GM21619 (cell line): ENCODE data around the gene ARHGEF16.

Source experiments
- ATAC-seq: cut with Tn5 transposase; IDR thresholded peaks from one replicate; pipeline ENCODE4 v1.9.1; 2021; ENCODE audit not compliant: unreplicated experiment

Gene ARHGEF16

DNA sequence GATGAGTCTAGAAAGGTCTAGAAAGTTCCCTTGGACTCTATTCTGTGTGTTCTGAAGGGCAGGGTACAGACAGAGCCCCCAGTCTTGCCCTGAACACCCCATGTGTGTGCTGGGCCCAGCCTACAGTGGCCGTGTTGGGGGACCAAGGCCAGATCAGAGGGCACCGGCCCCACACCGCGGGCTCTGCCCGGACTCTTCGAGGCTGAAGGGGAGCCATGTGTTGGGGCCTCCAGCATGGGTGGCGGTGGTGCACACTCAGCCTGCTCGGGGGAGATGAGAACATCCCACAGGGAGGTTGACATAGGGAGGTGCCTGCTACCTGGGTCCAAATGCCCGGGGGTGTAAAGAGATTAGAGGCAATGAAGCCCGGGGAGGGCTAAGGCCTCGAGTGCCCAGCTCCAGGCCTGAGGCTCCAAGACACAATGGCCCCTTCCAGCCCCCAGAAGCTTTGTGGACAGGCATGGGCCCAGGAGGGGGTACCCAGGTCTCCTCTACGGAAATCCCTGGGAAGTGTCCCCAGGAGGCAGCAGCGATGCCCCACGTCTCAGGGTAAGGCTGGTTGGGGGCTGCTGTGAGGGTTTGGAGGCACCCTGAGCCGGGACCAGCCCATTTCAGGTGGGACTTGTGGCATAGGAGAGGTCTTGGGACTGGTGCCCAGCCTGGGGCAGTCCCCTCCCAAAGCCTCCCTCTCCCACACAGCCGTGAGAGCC is 12.1 kb downstream of the ARHGEF16 start:
- ATAC-seq: no peak

DNA sequence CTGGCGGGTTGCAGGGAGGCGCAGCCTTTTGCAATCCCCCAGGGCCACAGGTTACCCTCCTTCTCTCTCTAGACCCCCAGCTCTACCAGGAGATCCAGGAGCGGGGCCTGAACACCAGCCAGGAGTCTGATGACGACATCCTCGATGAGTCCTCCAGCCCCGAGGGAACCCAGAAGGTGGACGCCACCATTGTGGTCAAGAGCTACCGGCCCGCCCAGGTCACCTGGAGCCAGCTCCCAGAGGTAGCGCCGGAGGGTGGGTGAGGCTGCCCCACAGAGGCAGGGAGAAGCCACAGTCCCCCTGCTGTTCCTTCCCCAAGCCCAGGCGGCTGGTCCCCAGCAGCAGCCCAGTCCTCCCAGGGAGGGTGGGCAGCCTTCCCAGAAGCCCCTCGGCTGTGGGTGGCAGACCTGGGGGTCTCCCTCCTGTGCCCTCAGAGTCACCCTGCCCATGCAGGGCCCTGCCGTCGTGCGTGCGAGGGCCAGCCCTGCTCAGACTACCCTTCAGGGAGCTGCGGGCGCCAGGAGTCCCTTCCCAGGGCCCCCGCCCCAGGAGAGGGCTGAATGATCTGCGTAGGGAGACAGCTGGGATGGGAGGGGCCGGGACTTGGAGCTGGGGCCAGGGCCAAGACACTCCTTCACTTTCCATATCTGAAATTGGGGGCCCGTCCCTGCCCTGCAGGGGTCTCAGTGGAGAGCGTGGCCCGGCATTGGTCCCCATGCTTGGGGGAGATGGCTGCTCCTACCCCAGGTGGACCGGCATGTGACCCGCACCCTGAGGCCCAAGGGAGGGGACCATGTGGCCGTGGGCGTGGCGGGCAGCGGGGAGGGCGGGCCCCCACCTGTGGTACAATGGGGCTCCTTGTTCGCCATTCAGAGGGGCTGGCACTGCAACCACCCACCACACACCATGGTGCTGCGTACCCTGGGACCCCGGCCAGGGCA is 12.9 kb downstream of the ARHGEF16 start:
- ATAC-seq: no peak

GRCh38 chr1:3468236-3469103 is 14.0 kb downstream of the ARHGEF16 start:
- no peak for ATAC-seq

DNA sequence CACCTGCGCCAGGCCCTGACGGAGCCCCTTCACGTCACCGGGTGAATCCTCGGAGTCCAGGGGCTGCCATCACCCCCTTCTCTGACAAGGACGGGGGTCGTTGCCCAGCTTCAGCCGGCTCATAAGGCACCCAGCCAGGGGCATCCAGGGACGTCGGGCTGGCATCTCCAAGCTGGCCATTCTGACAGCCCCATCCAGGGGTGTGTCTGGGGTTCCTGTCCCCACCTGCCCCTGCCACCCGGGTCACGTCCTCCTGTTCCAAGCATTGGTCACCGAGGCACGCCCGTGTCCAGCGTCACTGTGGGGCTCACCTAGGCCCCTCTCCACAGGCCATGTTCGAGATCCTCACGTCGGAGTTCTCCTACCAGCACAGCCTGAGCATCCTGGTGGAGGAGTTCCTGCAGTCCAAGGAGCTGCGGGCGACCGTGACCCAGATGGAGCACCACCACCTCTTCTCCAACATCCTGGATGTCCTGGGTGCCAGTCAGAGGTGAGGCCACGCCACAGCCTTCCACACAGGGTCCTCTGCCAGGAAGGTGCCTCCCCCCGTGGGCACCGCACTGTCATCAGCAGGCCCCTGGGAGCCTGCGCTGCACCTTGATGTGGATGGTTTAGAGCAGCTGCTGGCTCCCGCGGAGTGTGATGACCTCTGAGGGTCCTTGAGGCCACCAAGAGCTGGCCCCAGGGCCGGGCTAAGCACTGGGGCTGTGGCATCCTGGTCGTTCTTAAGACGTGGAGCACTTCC is 14.8 kb downstream of the ARHGEF16 start:
- no peak for ATAC-seq

DNA sequence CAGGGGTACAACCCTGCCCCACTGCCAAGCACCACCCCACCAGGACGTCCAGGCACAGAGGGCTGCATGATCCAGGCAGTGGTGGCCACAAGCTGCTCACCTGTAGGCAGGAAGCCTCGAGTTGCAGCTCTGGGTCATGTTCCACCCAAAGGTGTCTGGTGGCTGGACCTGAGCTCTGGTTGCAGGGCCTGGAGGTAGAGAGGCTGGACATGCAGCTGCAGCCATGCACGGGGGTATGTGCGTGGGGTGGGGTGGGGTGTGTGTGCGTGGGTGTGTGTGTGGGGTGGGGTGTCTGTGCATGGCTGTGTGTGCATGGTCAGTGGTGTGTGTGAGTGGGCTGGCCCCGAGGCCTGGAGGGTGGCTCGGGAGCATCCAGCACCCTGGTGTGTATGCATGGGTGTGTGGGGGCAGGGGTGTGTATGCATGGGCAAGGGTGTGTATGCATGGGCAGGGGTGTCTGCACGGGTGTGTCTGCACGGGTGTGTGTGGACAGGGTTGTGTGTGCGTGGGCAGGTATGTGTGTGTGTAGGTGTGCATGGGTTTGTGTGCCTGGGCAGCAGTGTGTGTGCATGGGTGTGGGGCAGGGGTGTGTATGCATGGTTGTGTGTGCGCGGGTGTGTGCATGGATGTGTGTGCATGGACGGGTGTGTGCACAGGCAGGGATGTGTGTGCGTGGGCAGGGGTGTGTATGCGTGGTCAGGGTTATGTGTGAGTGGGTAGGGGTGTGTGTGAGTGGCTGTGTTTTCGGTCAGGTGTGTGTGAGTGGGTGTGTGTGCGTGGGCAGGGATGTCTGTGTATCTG is 15.6 kb downstream of the ARHGEF16 start:
- ATAC-seq: no peak

GRCh38 chr1:3470650-3471355 is 16.3 kb downstream of the ARHGEF16 start:
- ATAC-seq: no peak

DNA sequence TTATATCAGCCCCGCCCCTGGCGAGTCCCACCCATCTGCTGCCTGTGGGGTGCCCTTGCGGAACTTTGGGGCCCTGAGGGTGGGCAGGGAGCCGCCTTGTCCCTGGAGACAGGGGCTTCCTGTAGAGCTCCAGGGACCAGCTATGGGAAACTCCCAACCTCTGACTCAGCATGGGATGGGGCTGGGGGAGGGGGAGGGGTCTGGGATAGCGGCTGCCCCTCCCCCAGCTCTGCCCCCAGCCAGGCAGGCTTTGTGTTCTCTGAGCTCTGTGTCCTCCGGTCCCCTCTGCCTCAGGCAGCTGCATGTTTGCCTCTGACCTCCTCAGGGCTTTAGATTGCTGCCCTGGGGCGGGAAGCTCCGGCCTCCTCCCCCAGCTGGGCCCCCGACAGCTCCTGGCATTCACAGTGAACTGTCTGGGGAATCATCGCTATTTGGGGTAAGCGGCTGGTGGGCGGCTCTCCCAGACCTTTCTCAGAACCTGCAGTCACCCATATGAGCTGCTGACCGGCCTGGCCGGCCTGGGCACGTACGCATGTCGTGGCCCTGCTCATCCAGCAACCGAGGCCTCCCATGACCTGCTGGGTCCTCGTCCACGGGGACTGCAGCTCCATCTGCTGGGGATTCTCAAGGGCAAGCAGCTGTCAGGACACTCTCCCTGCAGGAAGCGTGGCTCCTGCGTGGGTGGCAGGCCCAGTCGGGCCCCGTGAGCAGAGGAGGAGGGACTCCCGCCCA is 17.1 kb downstream of the ARHGEF16 start:
- no peak for ATAC-seq

DNA sequence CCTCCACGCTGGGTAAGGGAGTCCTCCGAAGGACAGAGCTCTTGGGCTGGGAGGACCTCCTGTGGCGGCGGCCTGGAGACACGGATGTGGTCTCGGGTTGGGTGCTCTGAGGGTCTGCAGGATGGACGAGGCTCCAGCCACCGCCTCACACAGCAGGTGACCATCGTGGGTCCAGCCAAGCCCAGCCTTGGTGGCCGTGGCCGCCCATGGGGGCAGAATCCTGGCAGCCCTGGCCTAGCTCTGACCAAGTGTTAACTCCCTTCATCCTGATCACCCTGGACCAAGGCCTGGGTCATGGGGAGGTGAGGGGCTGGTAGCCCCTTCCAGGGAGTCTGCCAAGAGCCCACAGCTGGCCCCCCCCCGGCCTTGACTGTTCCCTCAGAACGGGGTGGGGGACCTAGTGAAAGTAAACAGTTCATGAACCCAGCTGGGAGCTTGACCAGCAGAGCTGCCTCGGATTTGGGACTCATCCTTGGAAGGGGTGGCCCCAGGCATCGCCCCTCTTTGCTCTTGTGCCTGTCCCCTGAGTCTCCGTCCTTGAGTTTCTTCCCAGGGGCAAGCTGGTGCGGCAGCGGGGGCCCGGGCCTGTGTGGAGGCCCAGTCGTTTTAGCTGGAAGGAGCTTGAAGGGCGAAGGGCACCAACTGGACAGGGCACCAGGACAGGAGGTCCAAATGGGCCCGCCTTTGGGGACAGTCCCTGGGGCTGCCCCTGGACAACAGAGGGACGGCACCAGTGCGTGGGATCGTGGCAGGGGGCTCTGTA is 17.8 kb downstream of the ARHGEF16 start:
- ATAC-seq: no peak

GRCh38 chr1:3472906-3473305 is 18.4 kb downstream of the ARHGEF16 start:
- no peak for ATAC-seq

- no peak for ATAC-seq
These were observed 18.9 kb downstream of the ARHGEF16 start for GRCh38 chr1:3473381-3473844.

DNA sequence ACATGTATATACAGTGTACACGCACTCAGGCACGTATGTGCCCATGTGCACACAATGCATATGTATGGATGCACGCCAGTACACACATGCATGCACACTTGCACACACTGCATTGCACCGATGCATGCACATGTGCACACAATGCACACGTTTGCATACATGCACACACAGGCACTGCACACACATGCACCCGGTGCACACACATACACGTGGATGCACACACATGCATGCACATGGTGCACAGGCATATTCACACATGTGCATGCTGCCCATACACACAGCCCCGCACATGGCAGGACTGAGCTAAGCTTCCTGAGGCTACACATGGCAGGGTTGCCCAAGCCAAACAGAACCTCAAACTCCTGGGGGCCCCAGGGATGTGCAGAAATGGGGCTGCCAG is 19.6 kb downstream of the ARHGEF16 start:
- ATAC-seq: no peak

DNA sequence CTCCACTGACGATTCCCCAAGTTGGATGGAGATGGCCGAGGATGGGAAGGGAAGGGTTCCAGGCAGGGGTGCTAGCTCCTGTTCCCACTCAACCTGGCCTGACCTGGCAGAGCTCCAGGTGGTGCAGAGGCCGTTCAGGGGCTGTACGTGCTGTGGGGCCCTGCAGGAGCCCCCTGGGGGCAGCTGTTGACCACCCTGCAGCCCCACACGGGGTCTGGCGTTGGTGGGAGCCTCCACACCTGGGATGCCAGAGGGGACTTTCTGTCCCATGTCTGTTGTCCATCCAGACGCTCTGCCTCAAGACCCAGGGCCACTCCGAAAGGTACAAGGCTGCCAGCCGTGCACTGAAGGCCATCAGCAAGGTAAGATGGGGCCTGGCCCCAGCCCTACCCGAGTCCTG is 20.0 kb downstream of the ARHGEF16 start:
- no peak for ATAC-seq

GRCh38 chr1:3475839-3476573 is 21.5 kb downstream of the ARHGEF16 start:
- no peak for ATAC-seq

- no peak for ATAC-seq
These were observed 22.2 kb downstream of the ARHGEF16 start for GRCh38 chr1:3476666-3477065.

- no peak for ATAC-seq
These were observed 23.0 kb downstream of the ARHGEF16 start for GRCh38 chr1:3477241-3477995.

GRCh38 chr1:3478187-3478586 is 23.7 kb downstream of the ARHGEF16 start:
- ATAC-seq: no peak
